GM12872 (cell line): ENCODE results near the gene GJA10.

Experiments
- TF ChIP-seq, protein P1 (sequence below): IDR thresholded peaks from 3 replicates; pipeline ENCODE4 v1.5.1; 2011; ENCODE audit warnings: low read depth, mild to moderate bottlenecking, low read length, moderate library complexity; ENCODE audit not compliant: insufficient read depth

The GJA10 gene

DNA sequence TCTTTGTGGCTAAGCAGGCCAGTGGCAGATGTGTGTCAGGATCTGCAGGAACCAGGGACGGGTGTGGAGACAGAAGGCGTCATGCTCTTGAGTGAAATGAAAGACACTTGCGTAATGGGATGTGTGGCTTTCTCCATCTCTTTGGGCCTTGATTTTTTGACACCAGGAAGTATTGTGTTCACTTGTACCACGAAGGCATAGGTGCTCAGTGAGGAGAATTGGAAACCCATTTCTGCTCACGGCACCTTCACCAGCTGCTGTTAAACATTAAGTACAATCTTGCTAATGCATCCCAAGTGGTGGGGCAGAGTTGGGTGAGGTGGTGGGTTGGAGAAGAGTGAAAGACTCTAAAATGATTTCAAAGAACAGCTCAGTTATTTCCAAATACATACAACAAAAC lies 30.0 kb downstream of the GJA10 start:
- TF ChIP-seq, protein P1, sequence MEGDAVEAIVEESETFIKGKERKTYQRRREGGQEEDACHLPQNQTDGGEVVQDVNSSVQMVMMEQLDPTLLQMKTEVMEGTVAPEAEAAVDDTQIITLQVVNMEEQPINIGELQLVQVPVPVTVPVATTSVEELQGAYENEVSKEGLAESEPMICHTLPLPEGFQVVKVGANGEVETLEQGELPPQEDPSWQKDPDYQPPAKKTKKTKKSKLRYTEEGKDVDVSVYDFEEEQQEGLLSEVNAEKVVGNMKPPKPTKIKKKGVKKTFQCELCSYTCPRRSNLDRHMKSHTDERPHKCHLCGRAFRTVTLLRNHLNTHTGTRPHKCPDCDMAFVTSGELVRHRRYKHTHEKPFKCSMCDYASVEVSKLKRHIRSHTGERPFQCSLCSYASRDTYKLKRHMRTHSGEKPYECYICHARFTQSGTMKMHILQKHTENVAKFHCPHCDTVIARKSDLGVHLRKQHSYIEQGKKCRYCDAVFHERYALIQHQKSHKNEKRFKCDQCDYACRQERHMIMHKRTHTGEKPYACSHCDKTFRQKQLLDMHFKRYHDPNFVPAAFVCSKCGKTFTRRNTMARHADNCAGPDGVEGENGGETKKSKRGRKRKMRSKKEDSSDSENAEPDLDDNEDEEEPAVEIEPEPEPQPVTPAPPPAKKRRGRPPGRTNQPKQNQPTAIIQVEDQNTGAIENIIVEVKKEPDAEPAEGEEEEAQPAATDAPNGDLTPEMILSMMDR, result no peak

GRCh38 chr6:89925826-89926225 lies 31.6 kb downstream of the GJA10 start:
- TF ChIP-seq, protein P1, result no peak

DNA sequence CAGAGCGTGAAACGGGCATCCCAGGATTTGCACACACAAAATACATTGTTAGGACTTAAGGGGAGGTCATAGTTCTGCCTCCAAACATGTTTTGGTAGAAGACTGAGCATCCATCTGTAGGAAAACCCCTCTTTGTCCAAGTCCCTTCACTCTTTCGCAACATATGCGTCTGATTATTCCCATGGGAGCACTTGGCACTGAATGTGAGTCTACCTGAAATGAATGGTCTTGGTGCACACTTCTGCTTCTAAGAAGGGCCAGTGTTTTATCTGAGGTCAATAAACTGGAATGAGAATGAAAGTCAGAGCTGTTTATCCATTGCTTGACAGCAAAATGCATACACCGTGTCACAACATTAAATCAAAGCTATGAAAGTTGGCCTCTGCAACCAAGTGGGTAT lies 33.0 kb downstream of the GJA10 start:
- TF ChIP-seq, protein P1, result no peak

DNA sequence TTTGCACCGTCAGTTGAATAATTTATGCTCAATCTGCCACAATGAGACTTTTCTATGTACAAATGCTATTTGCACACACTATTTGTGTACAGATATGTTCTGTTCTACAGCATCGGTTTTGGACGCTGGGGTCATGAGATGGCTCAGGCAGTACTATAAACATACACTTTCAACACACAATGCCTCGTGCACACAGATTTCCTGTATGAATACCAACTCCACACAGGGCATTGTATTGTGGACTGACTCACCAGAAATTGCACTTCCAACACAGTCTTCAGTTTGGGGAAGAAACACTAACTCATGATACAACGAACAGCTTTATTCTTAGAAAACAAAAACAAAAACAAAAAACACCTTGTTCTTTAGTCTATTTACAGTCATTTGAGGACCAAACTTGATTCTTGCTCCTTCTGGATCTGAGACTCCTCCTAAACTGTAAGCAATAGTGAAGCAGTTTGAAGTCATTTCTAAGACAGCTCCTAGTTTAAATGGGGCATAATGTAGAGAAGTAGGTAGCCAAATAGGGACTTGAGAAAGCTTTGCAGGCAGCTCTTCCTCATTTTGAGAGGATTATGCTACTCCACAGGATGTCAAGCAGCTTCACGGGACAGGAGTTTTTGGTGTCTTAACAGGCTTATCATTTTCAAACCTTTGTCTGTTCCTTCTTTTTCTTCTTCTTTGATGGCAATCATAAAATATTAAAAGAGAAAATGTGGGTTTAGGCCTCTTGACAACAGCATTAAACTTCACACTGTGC lies 33.7 kb downstream of the GJA10 start:
- TF ChIP-seq, protein P1, result no peak

- TF ChIP-seq, protein P1, result no peak
Measured at GRCh38 chr6:89928604-89929003, 34.3 kb downstream of the GJA10 start.

- TF ChIP-seq, protein P1, result no peak
Measured at GRCh38 chr6:89930789-89931188, 36.5 kb downstream of the GJA10 start.

DNA sequence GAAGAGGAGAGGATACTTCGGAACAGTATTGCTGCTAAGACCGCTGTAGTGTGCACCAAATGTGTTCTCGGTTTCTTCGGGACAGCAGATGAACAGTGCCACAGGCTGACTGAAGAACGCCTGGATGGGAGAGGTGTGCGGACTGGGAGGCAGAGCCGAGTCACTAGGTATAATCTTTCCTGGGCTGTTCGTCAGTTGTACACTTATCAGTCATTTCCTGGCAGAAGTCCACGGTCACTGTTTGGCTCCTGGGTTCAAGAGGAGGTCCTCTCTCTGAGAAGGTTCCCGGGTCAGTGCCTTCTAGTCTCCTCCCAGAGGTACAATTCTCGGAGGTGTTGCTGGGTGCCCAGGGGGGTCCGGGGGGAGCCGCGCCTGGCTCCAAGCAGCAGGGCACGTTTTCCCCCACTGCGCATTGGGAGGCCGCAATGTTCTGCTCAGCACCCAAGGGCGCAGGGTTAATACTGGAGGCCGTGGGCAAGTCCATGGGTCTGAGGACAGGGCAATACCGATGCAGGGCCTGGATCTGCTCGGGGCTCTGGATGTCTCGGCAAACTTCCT lies 38.1 kb downstream of the GJA10 start:
- TF ChIP-seq, protein P1, result no peak
